D341Med (cell line): ENCODE measurements around the gene UNC79.
"Not testable (repeated sequence)": the region's sequence is repeated elsewhere in the genome, so short reads cannot be mapped to it uniquely, and the experiment has no call there.

ENCODE experiments used
- DNase-seq: peaks from one replicate; pipeline ENCODE4 v3.0.0; 2012; ENCODE audit warnings: low spot score

The UNC79 gene

DNA sequence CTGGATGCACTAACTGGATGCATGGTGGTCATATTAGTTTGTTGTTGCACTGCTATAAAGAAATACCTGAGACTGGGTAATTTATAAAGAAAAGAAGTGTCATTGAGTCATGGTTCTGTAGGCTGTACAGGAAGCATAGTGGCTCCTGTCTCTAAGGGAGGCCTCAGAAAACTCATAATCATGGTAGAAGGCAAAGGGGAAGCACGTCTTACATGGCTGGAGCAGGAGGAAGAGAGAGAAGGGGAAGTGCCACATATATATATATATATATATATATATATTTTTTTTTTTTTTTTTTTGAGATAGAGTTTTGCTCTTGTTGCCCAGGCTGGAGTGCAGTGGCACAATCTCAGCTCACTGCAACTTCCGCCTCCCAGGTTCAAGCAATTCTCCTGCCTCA, 62.9 kb downstream of the UNC79 start:
- not testable (repeated sequence) for DNase-seq

DNA sequence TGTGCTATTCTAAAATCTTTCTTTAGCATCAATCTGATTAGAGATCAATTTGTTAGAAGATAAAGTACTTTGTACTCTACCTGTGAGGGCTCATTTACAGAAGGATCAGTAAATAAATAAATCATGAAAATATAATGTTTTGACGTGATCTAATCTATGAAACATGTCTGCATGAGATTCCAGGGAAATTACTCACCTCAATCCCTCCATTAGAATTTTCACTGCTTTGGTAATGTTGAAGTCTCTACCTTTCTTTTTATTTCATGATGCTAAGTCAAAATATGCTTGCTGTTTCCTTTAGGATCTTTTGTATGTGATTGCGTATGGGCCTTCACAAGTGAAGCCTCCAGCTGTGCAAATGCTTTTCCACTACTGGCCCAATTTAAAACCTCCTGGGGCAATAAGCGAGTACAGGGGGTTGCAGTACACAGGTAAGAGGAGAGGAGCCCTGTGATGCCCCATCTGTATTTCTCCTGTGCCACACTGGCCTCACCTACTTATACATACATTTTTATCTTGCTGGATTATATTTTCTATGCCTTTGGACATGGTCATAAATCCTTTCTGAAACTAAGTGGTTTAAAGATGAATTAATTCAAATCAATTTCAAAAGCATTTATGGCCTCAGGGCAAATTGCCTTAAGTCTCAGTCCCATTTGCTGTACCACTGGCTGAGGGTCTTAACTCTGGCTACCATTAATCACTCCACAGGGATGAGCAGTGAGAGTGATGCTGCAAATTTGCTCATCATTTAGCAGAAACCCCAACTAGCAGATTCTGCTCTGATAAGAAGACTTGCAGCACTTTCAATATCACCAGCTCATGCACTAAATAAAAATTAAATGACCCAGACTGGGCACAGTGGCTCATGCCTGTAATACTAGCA, 66.4 kb downstream of the UNC79 start:
- no peak for DNase-seq

DNA sequence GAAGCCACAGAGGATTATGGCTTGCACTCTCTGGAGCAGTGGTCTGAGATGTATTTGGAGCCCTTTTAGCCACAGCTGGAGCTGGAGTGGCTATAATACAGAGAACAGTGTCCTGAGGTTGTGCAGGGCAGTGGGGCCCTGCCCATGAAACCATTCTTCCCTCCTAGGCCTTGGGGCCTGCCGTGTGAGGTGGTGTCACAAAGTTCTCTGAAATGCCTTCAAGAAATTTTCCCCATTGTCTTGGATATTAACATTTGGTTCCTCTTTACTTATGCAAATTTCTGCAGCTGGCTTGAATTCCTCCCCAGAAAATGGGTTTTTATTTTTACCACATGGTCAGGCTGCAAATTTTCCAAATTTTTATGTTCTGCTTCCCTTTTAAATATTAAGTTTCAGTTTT, 79.3 kb downstream of the UNC79 start:
- no peak for DNase-seq

DNA sequence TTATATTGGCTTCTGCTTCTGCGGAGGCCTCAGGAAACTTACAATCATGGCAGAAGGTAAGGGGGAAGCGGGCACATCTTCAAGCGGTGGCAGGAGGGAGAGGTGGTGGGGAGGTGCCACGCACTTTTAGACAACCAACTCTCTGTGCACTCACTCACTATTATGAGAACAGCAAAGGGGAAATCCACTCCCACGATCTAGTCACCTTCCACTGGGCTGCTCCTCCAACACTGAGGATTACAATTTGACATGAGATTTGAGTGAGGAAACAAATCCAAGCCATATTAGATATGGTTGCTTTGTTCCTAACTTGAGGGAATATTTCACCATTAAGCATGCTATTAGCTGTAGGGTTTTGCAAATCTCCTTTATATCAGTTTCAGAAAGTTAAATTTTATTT, 80.3 kb downstream of the UNC79 start:
- DNase-seq: no peak

DNA sequence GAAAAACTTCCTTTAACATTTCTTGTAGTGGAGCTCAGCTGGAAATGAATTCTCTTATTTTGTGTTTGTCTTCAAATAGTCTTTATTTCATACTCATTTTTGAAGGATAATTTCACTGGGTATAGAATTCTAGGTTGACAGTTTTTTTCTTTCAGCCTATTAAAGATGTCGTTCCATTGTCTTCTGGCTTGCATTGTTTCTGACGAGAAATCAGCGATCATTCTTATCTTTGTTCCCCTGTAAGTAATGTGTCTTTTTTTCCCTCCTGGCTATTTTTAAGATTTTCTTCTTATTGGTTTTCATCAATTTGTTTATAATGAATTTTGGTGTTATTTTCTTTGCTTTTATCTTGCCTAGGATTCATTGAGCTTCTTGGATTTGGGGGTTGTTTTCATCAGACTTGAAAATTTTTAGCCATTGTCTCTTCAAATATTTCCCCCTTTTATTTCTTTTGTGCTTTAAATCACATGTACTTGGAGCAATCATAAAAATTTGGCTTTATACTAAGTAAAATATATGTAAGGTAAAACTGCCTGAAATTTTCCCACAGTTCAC, 89.4 kb downstream of the UNC79 start:
- no peak for DNase-seq

DNA sequence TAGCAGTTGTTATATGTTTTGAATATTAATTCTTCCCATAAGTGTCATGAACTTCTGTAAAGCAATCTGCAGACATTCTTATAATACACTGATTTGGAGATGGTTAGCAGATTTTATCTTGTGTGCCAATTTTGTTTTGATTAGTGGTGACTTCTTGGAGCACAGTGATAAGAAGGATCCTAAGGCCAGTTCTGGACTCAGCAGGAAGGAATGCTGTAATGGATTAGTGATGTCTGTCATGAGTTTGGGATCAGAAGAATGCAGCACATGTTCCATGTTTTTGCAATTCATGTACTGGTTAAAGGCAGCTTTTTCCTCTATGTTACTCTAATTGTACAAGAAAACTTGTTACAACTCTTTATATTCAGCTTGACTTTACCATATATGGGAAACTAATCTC, 91.5 kb downstream of the UNC79 start:
- DNase-seq: no peak

GRCh38 chr14:93525216-93525615, 94.5 kb downstream of the UNC79 start:
- DNase-seq: not testable (repeated sequence)

DNA sequence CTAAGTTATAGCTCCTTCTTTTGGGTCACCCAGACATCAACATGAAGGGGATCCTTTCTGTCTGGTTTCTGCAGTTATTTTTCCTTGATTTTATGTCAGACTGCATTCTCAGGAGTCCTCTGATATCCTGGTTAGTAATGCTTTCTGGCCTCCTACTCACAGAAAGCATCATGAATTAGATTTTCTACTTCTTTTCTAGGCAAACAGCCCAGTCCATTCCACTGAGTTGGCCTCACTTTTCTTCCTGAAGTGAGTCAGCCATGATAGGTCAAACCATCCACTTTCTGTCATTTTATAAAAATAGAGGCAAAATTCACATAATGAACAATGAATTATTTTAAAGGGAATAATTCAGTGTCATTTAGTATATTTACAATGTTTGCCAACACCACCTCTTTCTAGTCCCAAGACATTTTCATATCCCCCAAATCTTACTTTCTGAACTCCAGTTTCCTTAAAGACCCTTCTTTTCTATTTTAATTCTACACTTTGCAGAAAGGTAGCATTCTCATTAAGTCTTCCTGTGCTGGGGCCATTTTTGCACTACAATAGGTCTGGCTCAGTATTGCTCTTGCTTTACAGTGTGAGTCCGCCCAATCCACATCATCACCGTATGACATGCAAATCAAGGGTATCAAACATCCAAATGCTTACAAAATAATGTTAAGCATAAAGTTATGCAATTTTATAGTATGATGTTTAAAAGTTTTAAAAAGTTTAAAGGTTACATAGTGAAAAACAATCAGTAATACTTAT, 95.1 kb downstream of the UNC79 start:
- DNase-seq: no peak

DNA sequence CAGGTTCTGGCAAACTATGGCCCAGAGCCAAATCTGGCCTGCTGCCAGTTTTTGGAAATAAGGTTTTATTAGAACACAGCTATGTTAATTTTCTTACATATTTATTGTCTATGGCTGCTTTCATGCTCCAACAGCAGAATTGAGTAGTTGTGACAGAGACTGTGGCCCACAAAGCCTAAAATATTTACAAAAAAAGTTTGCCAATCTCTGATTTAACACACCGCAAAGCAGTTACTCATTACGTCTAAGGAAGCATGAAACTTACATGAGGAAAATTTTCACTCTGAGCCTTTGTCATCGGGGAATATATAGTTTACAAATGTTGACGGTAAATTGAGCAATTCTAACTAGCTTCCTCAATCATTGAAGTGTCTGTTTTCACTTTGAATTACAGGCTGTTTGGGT, 96.5 kb downstream of the UNC79 start:
- no peak for DNase-seq

DNA sequence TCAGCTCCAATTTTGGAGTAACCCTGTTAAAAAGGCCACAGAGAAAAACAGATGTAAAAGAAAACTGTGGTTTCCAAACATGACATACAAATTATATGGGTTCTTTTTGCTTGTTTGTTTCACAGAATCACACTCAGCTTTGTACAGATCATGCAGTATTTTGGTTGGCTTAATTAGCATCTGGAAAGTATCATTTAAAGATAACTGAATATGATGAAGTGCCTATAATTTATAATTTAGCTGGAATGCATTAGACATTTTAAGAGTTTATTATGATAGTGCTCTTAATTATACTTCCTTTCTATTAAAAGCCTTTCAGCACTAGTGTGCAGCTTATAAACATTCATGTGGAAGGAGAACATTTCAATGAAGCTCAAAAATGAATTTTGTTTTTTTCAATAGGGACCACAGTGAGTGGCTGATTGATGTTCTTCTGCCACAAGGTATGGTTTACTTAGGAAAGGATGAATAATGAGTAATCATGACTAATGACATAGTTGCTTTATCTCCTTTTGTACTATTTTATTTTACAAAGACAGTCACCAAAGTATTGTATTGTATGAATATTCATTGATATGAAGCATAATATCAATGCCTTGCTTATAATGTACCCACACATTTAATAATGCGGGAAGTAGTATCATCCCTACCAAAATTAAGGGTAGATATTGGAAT, 98.3 kb downstream of the UNC79 start:
- no peak for DNase-seq

- no peak for DNase-seq
These were observed 100.9 kb downstream of the UNC79 start for GRCh38 chr14:93531644-93532043.

GRCh38 chr14:93532541-93532940, 101.8 kb downstream of the UNC79 start:
- no peak for DNase-seq

- DNase-seq: no peak
These were observed 102.7 kb downstream of the UNC79 start for GRCh38 chr14:93533437-93533836.

- no peak for DNase-seq
These were observed 103.1 kb downstream of the UNC79 start for GRCh38 chr14:93533842-93534241.

DNA sequence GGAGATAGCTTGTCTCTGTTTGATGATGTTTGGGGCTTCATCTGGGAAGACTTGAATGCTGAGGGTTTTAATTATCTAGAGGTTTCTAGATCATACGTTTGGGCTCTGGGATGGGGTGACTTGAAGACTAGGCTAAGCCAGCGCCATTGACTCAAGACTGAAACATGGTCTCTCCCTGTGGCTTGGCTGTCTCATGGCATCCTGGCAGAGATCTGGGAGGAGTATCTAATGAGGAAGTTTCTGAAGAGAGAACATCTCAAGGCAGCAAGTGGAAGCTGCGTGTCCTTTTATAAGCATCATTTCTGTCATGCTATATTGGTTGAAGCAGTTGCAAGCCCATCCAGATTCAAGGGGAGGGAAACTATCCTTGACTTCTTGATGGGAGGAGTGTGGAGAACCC, 104.8 kb downstream of the UNC79 start:
- DNase-seq: no peak

DNA sequence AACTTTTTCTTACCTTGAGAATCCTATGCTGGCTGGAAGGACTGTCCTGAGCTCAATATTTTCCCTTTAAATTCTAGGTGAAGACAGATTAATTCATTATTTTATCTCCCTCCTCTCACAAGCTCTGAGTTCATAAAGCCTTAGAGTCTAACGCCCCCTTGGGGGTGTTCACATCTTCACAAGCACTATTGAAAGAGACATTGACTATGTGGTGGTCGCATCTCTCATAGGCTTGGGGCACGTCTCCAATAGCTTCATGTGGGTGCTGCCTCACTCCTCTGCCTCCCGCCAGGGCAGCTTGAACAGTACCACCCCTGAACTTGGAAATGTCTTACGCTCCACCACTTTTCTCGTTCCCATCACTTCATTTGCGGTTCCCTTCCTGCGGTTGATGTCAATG, 106.2 kb downstream of the UNC79 start:
- peak; percentile 69 for DNase-seq

DNA sequence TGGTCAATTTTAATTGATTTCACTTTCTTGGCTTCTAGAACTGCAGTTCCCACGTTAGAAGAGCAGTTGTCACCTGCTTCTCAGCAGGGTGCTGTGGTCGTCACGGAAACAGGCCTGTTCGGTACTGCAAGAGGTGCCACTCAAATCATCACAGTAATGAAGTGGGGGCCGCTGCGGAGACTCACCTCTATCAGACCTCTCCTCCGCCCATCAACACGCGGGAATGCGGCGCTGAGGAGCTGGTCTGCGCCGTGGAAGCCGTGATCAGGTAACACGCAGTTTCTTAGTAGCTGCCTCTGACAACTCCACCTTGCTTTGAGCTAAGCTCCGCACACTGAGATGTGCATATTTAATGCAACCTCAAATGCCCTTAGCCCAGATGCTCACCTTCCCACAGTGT, 107.2 kb downstream of the UNC79 start:
- no peak for DNase-seq

- peak; percentile 41 for DNase-seq
These were observed 107.7 kb downstream of the UNC79 start for GRCh38 chr14:93538413-93538812.

DNA sequence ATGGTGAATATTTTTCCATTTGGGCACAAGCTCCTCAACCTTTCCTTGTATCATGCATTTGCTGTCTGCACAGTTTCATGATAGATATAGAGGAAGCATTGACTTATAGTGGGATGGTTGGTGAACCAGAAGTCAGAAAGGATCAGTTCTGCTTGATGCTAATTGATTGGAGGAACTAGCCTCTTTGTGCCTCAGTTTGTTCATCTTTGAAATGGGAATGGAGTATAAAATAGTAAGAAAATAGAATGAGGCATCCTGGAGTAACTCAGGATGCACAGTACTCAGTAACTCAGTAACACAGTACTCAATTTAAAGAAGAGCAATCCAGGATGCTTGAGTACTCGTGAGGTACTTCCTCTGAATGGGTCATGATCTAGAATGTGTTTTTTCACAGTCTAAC, 109.5 kb downstream of the UNC79 start:
- DNase-seq: no peak

- peak; percentile 26 for DNase-seq
These were observed 113.0 kb downstream of the UNC79 start for GRCh38 chr14:93543766-93544165.

GRCh38 chr14:93544212-93544611, 113.5 kb downstream of the UNC79 start:
- DNase-seq: no peak

GRCh38 chr14:93546642-93547041, 115.9 kb downstream of the UNC79 start:
- no peak for DNase-seq
